NB4 (cell line): ENCODE measurements around the gene KIF16B.

Source experiments
- DNase-seq: peaks from one replicate; pipeline ENCODE4 v3.0.0; 2010; ENCODE audit warnings: low read depth
- H3K4me3 ChIP-seq: one replicate; pipeline ENCODE4 v1.5.1; 2011; ENCODE audit warnings: mild to moderate bottlenecking, low read depth, low read length, moderate library complexity
- MYC ChIP-seq: IDR thresholded peaks from 2 replicates; pipeline ENCODE4 v1.6.1; 2011; ENCODE audit warnings: low read depth, low read length
- POLR2A ChIP-seq: IDR thresholded peaks from 2 replicates; pipeline ENCODE4 v1.6.1; 2011; ENCODE audit warnings: mild to moderate bottlenecking; ENCODE audit not compliant: insufficient read length; ENCODE audit errors: extremely low read depth
- TF ChIP-seq, protein P1 (sequence below): IDR thresholded peaks from one replicate; pipeline ENCODE4 v1.5.1; 2012; ENCODE audit warnings: low read depth, low read length
- TF ChIP-seq, protein P2 (sequence below): IDR thresholded peaks from 2 replicates; pipeline ENCODE4 v1.6.1; 2011; ENCODE audit warnings: low read depth, low read length

KIF16B gene

DNA sequence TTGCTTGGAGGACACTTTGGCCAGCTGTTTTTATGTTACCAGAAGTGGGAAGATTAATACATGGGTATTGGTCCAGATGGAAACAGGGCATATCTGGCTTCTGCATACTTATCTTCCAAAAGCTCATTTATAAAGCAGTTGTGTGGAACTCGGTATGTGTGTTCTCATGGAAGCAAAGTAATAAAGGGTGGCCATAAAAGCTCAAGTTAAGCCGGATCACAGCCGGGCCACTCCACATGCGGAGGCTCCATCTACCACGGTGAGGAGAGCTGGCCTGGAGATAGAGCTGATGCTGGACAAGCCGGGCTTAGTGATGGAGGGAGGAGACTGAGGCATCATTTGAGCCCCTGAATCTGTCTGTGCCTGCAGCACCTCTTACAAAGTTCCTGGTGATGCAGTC, 38.6 kb upstream of the KIF16B start:
- no peak for DNase-seq
- no peak overlapping the region for H3K4me3 ChIP-seq
- TF ChIP-seq, protein P1, sequence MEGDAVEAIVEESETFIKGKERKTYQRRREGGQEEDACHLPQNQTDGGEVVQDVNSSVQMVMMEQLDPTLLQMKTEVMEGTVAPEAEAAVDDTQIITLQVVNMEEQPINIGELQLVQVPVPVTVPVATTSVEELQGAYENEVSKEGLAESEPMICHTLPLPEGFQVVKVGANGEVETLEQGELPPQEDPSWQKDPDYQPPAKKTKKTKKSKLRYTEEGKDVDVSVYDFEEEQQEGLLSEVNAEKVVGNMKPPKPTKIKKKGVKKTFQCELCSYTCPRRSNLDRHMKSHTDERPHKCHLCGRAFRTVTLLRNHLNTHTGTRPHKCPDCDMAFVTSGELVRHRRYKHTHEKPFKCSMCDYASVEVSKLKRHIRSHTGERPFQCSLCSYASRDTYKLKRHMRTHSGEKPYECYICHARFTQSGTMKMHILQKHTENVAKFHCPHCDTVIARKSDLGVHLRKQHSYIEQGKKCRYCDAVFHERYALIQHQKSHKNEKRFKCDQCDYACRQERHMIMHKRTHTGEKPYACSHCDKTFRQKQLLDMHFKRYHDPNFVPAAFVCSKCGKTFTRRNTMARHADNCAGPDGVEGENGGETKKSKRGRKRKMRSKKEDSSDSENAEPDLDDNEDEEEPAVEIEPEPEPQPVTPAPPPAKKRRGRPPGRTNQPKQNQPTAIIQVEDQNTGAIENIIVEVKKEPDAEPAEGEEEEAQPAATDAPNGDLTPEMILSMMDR, result no peak
- TF ChIP-seq POLR2A (no peak), MYC (no peak)
- TF ChIP-seq, protein P2, sequence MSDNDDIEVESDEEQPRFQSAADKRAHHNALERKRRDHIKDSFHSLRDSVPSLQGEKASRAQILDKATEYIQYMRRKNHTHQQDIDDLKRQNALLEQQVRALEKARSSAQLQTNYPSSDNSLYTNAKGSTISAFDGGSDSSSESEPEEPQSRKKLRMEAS, result no peak

DNA sequence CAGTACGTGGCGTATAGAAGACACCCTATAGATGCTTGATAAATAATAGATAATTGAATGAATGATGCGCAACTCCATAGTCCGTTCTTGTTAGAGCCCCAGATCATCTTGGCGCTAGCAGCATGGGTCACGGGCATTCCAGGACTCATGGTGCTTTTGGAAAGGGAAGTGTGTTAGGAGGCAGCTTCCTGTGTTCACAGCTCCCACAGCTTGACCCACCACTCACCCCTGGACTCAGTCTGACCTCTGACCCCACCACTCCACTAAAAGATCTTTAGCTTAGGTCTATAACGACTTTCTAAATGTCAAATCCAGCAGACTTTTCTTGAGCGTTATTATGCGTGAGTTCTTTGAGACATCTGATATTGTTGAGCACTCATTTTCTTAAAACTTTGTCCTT, 35.8 kb upstream of the KIF16B start:
- TF ChIP-seq, protein P1, result no peak
- TF ChIP-seq, protein P2, result no peak
- TF ChIP-seq POLR2A (no peak), MYC (no peak)
- no peak overlapping the region for H3K4me3 ChIP-seq
- no peak for DNase-seq

DNA sequence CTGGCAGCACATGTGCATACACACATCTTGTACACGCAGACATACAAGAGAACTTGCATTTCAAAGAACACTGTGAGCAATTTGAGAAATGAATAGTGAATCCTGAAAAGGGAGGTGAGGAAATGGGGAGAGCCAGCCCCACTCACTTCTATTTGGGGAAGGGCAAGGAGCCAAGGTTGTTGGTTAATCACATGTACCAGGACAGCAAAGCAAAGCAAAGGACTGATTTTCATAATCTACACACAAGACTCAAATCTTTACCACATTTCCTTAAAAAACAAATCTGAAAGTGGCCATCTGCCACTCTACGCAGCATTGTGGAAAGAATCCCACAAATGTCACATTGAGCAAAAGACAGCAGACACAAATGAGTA, 35.0 kb upstream of the KIF16B start:
- no peak for DNase-seq
- H3K4me3 ChIP-seq, result no peak overlapping the region
- TF ChIP-seq MYC (no peak), POLR2A (no peak)
- TF ChIP-seq, protein P1, result no peak
- TF ChIP-seq, protein P2, result no peak

DNA sequence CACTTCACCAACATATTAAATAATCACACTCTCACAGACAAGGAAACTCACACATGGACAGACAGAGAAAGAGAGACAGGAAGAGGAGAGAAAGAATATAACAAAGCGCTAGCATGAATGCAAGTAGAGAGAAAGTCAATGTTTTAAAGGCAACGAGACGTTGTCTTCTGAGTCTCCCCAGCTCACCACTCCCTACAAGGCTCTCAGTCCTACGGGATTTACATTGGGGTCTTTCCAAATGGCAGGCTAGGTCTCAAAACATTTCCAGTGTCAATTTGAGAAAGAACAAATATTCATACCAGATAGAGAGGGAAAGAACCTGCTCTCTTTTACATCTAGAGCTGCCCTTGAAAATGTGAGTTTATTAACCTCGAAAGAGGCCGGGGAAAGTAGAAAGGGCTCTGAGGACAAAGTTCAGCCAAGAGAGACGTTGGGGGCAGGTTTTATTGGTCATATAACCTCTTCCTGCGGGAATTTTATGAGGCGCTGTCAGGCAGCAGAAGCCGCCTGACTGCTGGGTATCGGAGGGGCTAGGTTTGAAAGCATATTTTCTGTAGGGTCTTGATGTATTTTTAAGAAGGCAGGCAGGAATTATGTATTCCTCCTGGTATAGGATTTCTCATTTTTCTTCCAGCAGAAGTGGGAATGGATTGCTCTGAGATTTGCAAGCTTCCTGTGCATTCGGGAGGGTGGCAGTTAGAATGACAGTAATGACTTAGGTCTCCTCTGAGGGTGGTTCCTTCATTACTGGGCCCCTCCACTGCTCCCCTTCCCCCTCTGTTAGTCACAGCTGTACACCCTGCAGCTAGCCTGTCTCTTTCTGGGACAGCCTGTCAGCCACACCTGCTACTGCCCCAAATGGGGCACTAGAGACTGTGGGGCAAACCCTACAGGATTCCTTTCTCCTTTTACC, 34.4 kb upstream of the KIF16B start:
- DNase-seq, result no peak
- no peak overlapping the region for H3K4me3 ChIP-seq
- TF ChIP-seq MYC (no peak), POLR2A (no peak)
- TF ChIP-seq, protein P1, result no peak
- TF ChIP-seq, protein P2, result no peak

DNA sequence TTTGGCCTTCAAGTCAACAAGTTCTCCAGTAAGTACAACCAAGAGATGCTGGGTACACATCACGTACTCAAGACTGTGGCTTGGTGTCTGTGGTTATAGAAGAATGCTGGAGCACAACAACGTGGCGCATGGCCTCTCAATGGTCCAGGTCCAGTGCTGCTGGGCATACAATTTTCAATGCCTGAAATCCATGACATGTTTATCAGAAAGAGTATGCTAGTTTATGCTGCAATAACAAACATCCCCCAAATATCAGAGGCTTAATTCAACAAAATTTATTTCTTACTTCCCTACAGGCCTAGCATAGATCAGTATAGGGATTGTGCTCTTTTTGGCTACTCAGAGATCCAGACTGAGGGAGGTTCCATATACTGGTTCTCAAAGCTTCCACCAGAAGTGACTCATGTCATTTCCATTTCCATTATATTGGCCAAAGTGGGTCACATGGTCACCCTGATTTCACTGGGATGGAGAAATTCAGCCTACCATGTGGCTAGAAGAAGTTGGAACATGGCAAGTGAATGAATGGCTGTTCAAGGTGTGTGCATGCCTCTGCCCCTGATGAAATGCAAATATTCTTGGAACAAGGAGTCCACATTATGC, 33.3 kb upstream of the KIF16B start:
- H3K4me3 ChIP-seq, result no peak overlapping the region
- DNase-seq, result no peak
- TF ChIP-seq, protein P2, result no peak
- TF ChIP-seq POLR2A (no peak), MYC (no peak)
- TF ChIP-seq, protein P1, result no peak
